ENCODE results near the gene DIAPH1.

- TF ChIP-seq POLR2A (IDR thresholded peaks at IDR 0.05; ENCODE audit: low read length) (no peak), GATA1 (IDR thresholded peaks at IDR 0.05; ENCODE audit: low read depth, low read length) (no peak)
Measured at GRCh38 chr5:141521244-141521781, 97.5 kb downstream of the DIAPH1 start.

Data from erythroblast (primary cell).